HG03196 (cell line): ENCODE measurements around the gene SLC25A22.
A peak's percentile ranks its signal among the peaks of the same experiment; 100 is the strongest.

Source experiments
- ATAC-seq: cut with Tn5 transposase; IDR thresholded peaks from one replicate; pipeline ENCODE4 v1.9.1; 2021; ENCODE audit not compliant: unreplicated experiment

Gene SLC25A22

GRCh38 chr11:798093-798713 is at the start of gene SLC25A22:
SLC25A22 (minus strand) TSS chr11:798281; CDS start chr11:795006, 3,275 bp downstream.
- ATAC-seq, result peak; percentile 48

- ATAC-seq, result no peak
These were observed 49.8 kb upstream of the SLC25A22 start for GRCh38 chr11:847876-848275.

- no peak for ATAC-seq
These were observed 48.5 kb upstream of the SLC25A22 start for GRCh38 chr11:846496-847098.

- ATAC-seq, result no peak
These were observed 47.9 kb upstream of the SLC25A22 start for GRCh38 chr11:845872-846495.

GRCh38 chr11:844693-845644 is 46.9 kb upstream of the SLC25A22 start:
- no peak for ATAC-seq

- no peak for ATAC-seq
These were observed 46.0 kb upstream of the SLC25A22 start for GRCh38 chr11:843818-844692.

- ATAC-seq, result no peak
These were observed 45.1 kb upstream of the SLC25A22 start for GRCh38 chr11:843086-843734.

GRCh38 chr11:842370-843002 is 44.4 kb upstream of the SLC25A22 start, which contains the start of the genes POLR2L and TSPAN4:
POLR2L (minus strand) TSS chr11:842529; CDS start chr11:842508, 21 bp downstream.
TSPAN4 (plus strand) TSS chr11:842852; CDS start chr11:850305, 7,453 bp downstream.
- peak; percentile 46 for ATAC-seq

- ATAC-seq, result no peak
These were observed 43.9 kb upstream of the SLC25A22 start for GRCh38 chr11:841981-842369.

GRCh38 chr11:839875-840617 is 42.0 kb upstream of the SLC25A22 start:
- ATAC-seq, result no peak

- ATAC-seq, result no peak
These were observed 41.2 kb upstream of the SLC25A22 start for GRCh38 chr11:839280-839623.

- ATAC-seq, result no peak
These were observed 40.6 kb upstream of the SLC25A22 start for GRCh38 chr11:838441-839279.

GRCh38 chr11:837990-838307 is 39.9 kb upstream of the SLC25A22 start:
- no peak for ATAC-seq

- no peak for ATAC-seq
These were observed 39.3 kb upstream of the SLC25A22 start for GRCh38 chr11:837189-837989.

- ATAC-seq, result no peak
These were observed 38.6 kb upstream of the SLC25A22 start for GRCh38 chr11:836700-837099.

- no peak for ATAC-seq
These were observed 38.2 kb upstream of the SLC25A22 start for GRCh38 chr11:836274-836673.
